ENCODE results near the gene RHOD.

RHOD gene

GRCh38 chr11:67056267-67057204 is at the start of gene RHOD:
Gene RHOD (plus strand): TSS chr11:67056847. CDS start chr11:67056903, 56 bp downstream.
- H3K9me3 ChIP-seq = no peaks in the 10 kb centered on the region
- no peak within 1 kb of the TSS for H3K27ac ChIP-seq
- H3K4me3 ChIP-seq (ENCODE audit: low read depth in 1 of 2, low read length in 1 of 2) = peak within 1 kb of the TSS in 1 of 2 experiments; percentile 18
- H3K27me3 ChIP-seq = peaks cover 80% of the 10 kb centered on the region
- no peaks in the 10 kb centered on the region for H3K36me3 ChIP-seq
- peaks cover 4 to 7% of the 10 kb centered on the region in 2 experiments for H3K4me1 ChIP-seq (ENCODE audit: control insufficient read depth in 1 of 2, insufficient read depth in 1 of 2, low read depth in 1 of 2, low read length in 1 of 2)
- TF ChIP-seq, protein P1, sequence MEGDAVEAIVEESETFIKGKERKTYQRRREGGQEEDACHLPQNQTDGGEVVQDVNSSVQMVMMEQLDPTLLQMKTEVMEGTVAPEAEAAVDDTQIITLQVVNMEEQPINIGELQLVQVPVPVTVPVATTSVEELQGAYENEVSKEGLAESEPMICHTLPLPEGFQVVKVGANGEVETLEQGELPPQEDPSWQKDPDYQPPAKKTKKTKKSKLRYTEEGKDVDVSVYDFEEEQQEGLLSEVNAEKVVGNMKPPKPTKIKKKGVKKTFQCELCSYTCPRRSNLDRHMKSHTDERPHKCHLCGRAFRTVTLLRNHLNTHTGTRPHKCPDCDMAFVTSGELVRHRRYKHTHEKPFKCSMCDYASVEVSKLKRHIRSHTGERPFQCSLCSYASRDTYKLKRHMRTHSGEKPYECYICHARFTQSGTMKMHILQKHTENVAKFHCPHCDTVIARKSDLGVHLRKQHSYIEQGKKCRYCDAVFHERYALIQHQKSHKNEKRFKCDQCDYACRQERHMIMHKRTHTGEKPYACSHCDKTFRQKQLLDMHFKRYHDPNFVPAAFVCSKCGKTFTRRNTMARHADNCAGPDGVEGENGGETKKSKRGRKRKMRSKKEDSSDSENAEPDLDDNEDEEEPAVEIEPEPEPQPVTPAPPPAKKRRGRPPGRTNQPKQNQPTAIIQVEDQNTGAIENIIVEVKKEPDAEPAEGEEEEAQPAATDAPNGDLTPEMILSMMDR (IDR thresholded peaks at IDR 0.05) = no peak

DNA sequence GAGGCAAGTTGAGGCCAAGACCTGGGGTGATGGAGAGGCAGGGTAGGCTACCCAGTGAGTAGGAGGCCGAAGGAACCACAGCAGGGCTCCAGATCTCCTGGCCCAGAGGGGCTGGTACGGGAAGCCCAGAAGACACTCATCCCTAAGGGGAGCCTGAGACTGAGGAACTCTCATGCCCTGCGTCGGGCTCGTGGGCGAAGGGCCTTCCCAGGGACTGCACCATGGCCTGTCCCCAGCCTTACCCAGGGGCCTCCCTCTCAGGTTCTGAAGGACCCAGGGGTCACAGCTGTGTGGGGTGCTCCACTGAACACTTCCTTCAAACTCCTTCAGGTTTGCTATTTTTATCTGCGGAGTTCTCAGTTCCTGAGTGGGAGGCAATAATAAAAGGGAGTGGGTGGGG is 49.5 kb upstream of the RHOD start:
- no peak overlapping the region for H3K27ac ChIP-seq
- no peaks in the 10 kb centered on the region for H3K27me3 ChIP-seq
- no peaks in the 10 kb centered on the region for H3K9me3 ChIP-seq
- TF ChIP-seq, protein P1 (IDR thresholded peaks at IDR 0.05) = no peak
- H3K4me3 ChIP-seq (ENCODE audit: low read depth in 1 of 2, low read length in 1 of 2) = no peak overlapping the region
- H3K4me1 ChIP-seq (ENCODE audit: control insufficient read depth in 1 of 2, insufficient read depth in 1 of 2, low read depth in 1 of 2, low read length in 1 of 2) = no peaks in the 10 kb centered on the region
- no peaks in the 10 kb centered on the region for H3K36me3 ChIP-seq

DNA sequence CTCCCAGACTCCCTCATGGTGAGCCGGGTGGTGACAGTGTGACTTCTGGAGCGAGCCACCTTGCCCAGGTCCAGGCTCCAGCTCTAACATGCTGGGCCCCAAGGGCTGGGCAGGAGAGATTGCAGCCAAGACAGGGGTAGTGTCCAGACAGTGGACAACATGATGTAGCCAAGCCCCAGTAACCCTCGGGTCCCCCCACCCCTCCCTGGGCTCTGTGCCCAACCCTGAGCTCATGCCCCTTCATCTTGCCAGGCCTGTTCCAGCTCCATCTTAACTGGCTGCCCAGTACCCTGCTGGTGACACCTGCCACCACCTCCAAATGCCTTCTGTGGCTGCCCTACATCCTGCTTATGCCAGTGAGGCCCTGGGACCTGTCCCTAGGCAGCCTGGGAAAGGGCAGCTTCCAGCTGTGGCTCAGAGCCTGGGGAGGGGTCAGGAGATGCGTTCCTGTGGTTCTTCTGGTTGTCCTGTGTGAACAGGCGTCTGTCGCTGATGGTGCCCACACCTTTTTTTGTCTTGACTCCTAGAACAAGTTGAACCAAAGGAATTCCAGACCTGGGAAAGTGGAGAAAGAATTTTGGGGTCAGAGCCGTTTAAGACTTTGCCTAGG is 46.2 kb upstream of the RHOD start:
- Histone ChIP-seq H3K36me3 (no peaks in the 10 kb centered on the region), H3K4me3 (ENCODE audit: low read depth in 1 of 2, low read length in 1 of 2) (no peak overlapping the region), H3K4me1 (ENCODE audit: control insufficient read depth in 1 of 2, insufficient read depth in 1 of 2, low read depth in 1 of 2, low read length in 1 of 2) (no peaks in the 10 kb centered on the region), H3K27ac (no peak overlapping the region), H3K27me3 (peaks cover 11% of the 10 kb centered on the region), H3K9me3 (no peaks in the 10 kb centered on the region)
- TF ChIP-seq, protein P1 (IDR thresholded peaks at IDR 0.05) = no peak

- peaks cover 29% of the 10 kb centered on the region for H3K27me3 ChIP-seq
- no peaks in the 10 kb centered on the region for H3K9me3 ChIP-seq
- TF ChIP-seq, protein P1 (IDR thresholded peaks at IDR 0.05) = no peak
- H3K4me3 ChIP-seq (ENCODE audit: low read depth in 1 of 2, low read length in 1 of 2) = no peak overlapping the region
- H3K27ac ChIP-seq = no peak overlapping the region
- H3K4me1 ChIP-seq (ENCODE audit: control insufficient read depth in 1 of 2, insufficient read depth in 1 of 2, low read depth in 1 of 2, low read length in 1 of 2) = no peaks in the 10 kb centered on the region
- H3K36me3 ChIP-seq = no peaks in the 10 kb centered on the region
Observed at GRCh38 chr11:67013511-67014045, 43.1 kb upstream of the RHOD start.

GRCh38 chr11:67014343-67014742 is 42.3 kb upstream of the RHOD start:
- no peak overlapping the region for H3K4me3 ChIP-seq (ENCODE audit: low read depth in 1 of 2, low read length in 1 of 2)
- H3K9me3 ChIP-seq = no peaks in the 10 kb centered on the region
- peaks cover 29% of the 10 kb centered on the region for H3K27me3 ChIP-seq
- no peaks in the 10 kb centered on the region for H3K4me1 ChIP-seq (ENCODE audit: control insufficient read depth in 1 of 2, insufficient read depth in 1 of 2, low read depth in 1 of 2, low read length in 1 of 2)
- H3K27ac ChIP-seq = no peak overlapping the region
- no peaks in the 10 kb centered on the region for H3K36me3 ChIP-seq
- TF ChIP-seq, protein P1 (IDR thresholded peaks at IDR 0.05) = no peak

All from neutrophil (primary cell).